Pericardium fibroblast (primary cell): ENCODE measurements around the gene LMNTD2. TPM values are rescaled to one million over a fixed set of nuclear protein-coding genes. Genes with fewer than 3 reads are reported as not detected.

Experiments
- total RNA-seq: library from RNA; depleted of rRNA; stranded (reverse); fragments of >200 nt; gene quantifications from 2 replicates; pipeline ENCODE4 v1.2.3, GENCODE V29; 2015

LMNTD2 gene
- 0.60 and 0.70 TPM in 2 replicates for total RNA-seq

GRCh38 chr11:560305-561147 lies at the start of gene LMNTD2, which contains the start of gene RASSF7:
LMNTD2 (minus strand) TSS chr11:560738; CDS start chr11:560716, 22 bp downstream.
RASSF7 (plus strand) TSS chr11:560970; CDS start chr11:561769, 799 bp downstream.

GRCh38 chr11:575996-576768 lies 15.6 kb upstream of the LMNTD2 start, which contains the start of gene PHRF1:
PHRF1 (plus strand) TSS chr11:576470; CDS start chr11:581513, 5,043 bp downstream.

GRCh38 chr11:536841-537621 lies 23.5 kb downstream of the LMNTD2 start, which contains the start of gene LRRC56:
LRRC56 (plus strand) TSS chr11:537527; CDS start chr11:540685, 3,158 bp downstream.

GRCh38 chr11:535519-536454 lies 24.8 kb downstream of the LMNTD2 start, which contains the start of gene HRAS:
HRAS (minus strand) TSS chr11:535576.

GRCh38 chr11:506995-507726 lies 53.4 kb downstream of the LMNTD2 start, which contains the start of gene RNH1:
RNH1 (minus strand) TSS chr11:507242; CDS start chr11:502162, 5,080 bp downstream.

Other genes starting within 250 kb of the LMNTD2 start
- 300 and 328 TPM in 2 replicates for gene IFITM1, start 246.7 kb downstream of the LMNTD2 start, total RNA-seq
- 559 and 914 TPM in 2 replicates for gene IFITM3, start 239.9 kb downstream of the LMNTD2 start, total RNA-seq
- gene B4GALNT4, start 191.2 kb downstream of the LMNTD2 start, total RNA-seq = 3.0 and 28.3 TPM in 2 replicates
- gene PKP3, start 166.5 kb downstream of the LMNTD2 start, total RNA-seq = 1.9 and 11.9 TPM in 2 replicates
- gene SIGIRR, start 145.7 kb downstream of the LMNTD2 start, total RNA-seq = 45.2 and 50.6 TPM in 2 replicates
- gene ANO9, start 118.7 kb downstream of the LMNTD2 start, total RNA-seq = not detected in 2 replicates
- gene PTDSS2, start 110.5 kb downstream of the LMNTD2 start, total RNA-seq = 65.9 and 71.3 TPM in 2 replicates
- gene RNH1, start 53.5 kb downstream of the LMNTD2 start, total RNA-seq = 401 and 651 TPM in 2 replicates
- gene HRAS, start 25.2 kb downstream of the LMNTD2 start, total RNA-seq = 48.3 and 53.2 TPM in 2 replicates
- gene LRRC56, start 23.2 kb downstream of the LMNTD2 start, total RNA-seq = 0.12 and 1.1 TPM in 2 replicates
- 4.4 and 27.9 TPM in 2 replicates for gene RASSF7, start 232 bp upstream of the LMNTD2 start, total RNA-seq
- 14.8 and 16.9 TPM in 2 replicates for gene PHRF1, start 15.7 kb upstream of the LMNTD2 start, total RNA-seq
- 18.9 and 21.2 TPM in 2 replicates for gene IRF7, start 55.2 kb upstream of the LMNTD2 start, total RNA-seq
- not detected in 2 replicates for gene CDHR5, start 64.2 kb upstream of the LMNTD2 start, total RNA-seq
- not detected in 2 replicates for gene SCT, start 66.4 kb upstream of the LMNTD2 start, total RNA-seq
- not detected in 2 replicates for gene DRD4, start 76.5 kb upstream of the LMNTD2 start, total RNA-seq
- 33.8 and 39.2 TPM in 2 replicates for gene DEAF1, start 134.5 kb upstream of the LMNTD2 start, total RNA-seq
- gene TMEM80, start 135.1 kb upstream of the LMNTD2 start, total RNA-seq = 26.4 and 33.7 TPM in 2 replicates
- gene EPS8L2, start 145.5 kb upstream of the LMNTD2 start, total RNA-seq = 18.2 and 19.9 TPM in 2 replicates
- 105 and 133 TPM in 2 replicates for gene TALDO1, start 186.7 kb upstream of the LMNTD2 start, total RNA-seq
- 34.0 and 46.0 TPM in 2 replicates for gene GATD1, start 216.7 kb upstream of the LMNTD2 start, total RNA-seq
- gene CEND1, start 229.4 kb upstream of the LMNTD2 start, total RNA-seq = 0.94 and 1.3 TPM in 2 replicates
- gene SLC25A22, start 237.5 kb upstream of the LMNTD2 start, total RNA-seq = 9.8 and 18.2 TPM in 2 replicates
- 7.4 and 12.1 TPM in 2 replicates for gene PIDD1, start 244.5 kb upstream of the LMNTD2 start, total RNA-seq
- 1,276 and 1,479 TPM in 2 replicates for gene RPLP2, start 249.2 kb upstream of the LMNTD2 start, total RNA-seq